Measurements from ENCODE around the gene MED13L. TPM values are rescaled to one million over a fixed set of nuclear protein-coding genes. Genes with fewer than 3 reads are reported as not detected.

MED13L gene
- total RNA-seq, 1 experiment from 2014 or later, result 80.5 TPM

GRCh38 chr12:115956236-115956635 is 321.3 kb downstream of the MED13L start (continued):
- TF ChIP-seq ZBTB43 (CRISPR knock-in tag; IDR thresholded peaks at IDR 0.05) (no peak), NR1H2 (CRISPR knock-in tag; IDR thresholded peaks at IDR 0.05) (no peak)

DNA sequence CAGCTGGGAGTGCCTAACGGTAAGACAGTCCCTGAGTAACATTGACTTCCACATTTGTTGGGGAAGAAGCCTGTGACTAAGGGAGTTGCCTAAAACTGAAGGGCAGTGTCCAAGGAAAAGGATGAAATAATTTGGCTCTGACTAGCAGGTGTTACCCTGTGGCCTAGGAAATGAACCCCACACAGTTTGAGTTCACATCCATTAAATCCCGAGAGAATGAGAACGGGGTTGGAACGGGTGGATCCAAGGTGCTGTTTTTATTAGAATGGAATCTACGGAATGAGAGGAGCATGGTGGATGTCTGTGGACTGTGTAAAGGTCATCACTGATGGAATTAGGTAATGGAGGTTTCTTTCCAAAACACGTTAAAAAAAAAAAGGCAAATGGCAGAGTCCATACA is 324.0 kb downstream of the MED13L start:
- ATAC-seq, result no peak
- Mint-ChIP-seq H3K27ac (no peak overlapping the region), H3K36me3 (no peaks in the 10 kb centered on the region; the same call in 1 of the 2 replicates), H3K27me3 (ENCODE audit: low read depth) (peaks cover 7% of the 10 kb centered on the region), H3K9me3 (no peaks in the 10 kb centered on the region), H3K4me1 (peaks cover 27% of the 10 kb centered on the region), H3K4me3 (no peak overlapping the region)
- ChIA-PET CTCF (interaction anchor here (0.5 to 0.8 kb wide), 2 partner anchors 11 to 750 kb away, joined by 3 to 4 read pairs; no protein-coding TSS in a partner anchor), POLR2A (no interaction called here)
- TF ChIP-seq, protein P1, sequence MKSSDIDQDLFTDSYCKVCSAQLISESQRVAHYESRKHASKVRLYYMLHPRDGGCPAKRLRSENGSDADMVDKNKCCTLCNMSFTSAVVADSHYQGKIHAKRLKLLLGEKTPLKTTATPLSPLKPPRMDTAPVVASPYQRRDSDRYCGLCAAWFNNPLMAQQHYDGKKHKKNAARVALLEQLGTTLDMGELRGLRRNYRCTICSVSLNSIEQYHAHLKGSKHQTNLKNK (CRISPR knock-in tag; IDR thresholded peaks at IDR 0.05), result no peak
- DNase-seq (ENCODE audit: low spot score), result no peak

DNA sequence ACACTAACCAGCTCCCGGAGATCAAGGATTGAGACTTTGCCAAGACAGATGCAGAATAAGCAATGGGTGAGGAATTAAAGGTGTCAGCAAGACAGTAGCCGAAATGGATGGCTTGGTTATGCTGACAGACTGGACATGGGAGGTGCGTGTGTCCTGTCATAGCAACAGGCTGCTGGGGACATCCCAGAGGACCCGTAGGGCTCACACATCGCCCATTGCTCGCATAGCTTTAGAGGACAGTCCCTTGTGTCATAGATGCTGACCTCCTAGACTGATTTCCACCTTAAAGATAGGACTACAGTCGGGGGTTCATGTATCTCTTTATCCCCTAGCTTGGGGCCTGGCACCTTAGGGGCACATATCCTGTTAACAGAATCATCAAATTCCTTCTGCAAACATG is 324.5 kb downstream of the MED13L start:
- Mint-ChIP-seq H3K9me3 (no peaks in the 10 kb centered on the region), H3K27ac (no peak overlapping the region), H3K4me1 (peaks cover 31% of the 10 kb centered on the region), H3K27me3 (ENCODE audit: low read depth) (peaks cover 7% of the 10 kb centered on the region), H3K4me3 (no peak overlapping the region), H3K36me3 (no peaks in the 10 kb centered on the region; the same call in 1 of the 2 replicates)
- TF ChIP-seq NR2C2 (CRISPR knock-in tag; IDR thresholded peaks at IDR 0.05) (no peak), ATF1 (CRISPR knock-in tag; IDR thresholded peaks at IDR 0.05) (no peak), SOX15 (CRISPR knock-in tag; IDR thresholded peaks at IDR 0.05) (no peak)
- TF ChIP-seq, protein P2, sequence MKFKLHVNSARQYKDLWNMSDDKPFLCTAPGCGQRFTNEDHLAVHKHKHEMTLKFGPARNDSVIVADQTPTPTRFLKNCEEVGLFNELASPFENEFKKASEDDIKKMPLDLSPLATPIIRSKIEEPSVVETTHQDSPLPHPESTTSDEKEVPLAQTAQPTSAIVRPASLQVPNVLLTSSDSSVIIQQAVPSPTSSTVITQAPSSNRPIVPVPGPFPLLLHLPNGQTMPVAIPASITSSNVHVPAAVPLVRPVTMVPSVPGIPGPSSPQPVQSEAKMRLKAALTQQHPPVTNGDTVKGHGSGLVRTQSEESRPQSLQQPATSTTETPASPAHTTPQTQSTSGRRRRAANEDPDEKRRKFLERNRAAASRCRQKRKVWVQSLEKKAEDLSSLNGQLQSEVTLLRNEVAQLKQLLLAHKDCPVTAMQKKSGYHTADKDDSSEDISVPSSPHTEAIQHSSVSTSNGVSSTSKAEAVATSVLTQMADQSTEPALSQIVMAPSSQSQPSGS (CRISPR knock-in tag; IDR thresholded peaks at IDR 0.05; ENCODE audit: borderline replicate concordance, low read depth), result no peak
- POLR2A ChIA-PET, result no interaction called here
- ATAC-seq (no peak), DNase-seq (ENCODE audit: low spot score) (no peak)
- CTCF ChIA-PET, result interaction anchor here (0.5 to 1.8 kb wide), 6 partner anchors 11 to 750 kb away, joined by 3 to 7 read pairs (median 4); no protein-coding TSS in a partner anchor

GRCh38 chr12:115950959-115951358 is 326.5 kb downstream of the MED13L start:
- TF ChIP-seq RELA (CRISPR knock-in tag; IDR thresholded peaks at IDR 0.05; ENCODE audit: borderline replicate concordance), result no peak
- no peak for TF ChIP-seq ZNF317 (CRISPR knock-in tag; IDR thresholded peaks at IDR 0.05; ENCODE audit: borderline replicate concordance, low read depth)
- no peak for DNase-seq (ENCODE audit: low spot score)
- ChIA-PET POLR2A (no interaction called here), CTCF (interaction anchor here (0.6 to 1.6 kb wide), 3 partner anchors 16 to 758 kb away, joined by 4 to 6 read pairs (median 5); no protein-coding TSS in a partner anchor)
- Mint-ChIP-seq H3K36me3 (no peaks in the 10 kb centered on the region; the same call in 1 of the 2 replicates), H3K4me1 (peaks cover 28% of the 10 kb centered on the region), H3K4me3 (no peak overlapping the region), H3K27ac (no peak overlapping the region), H3K9me3 (no peaks in the 10 kb centered on the region), H3K27me3 (ENCODE audit: low read depth) (peaks cover 7% of the 10 kb centered on the region)
- no peak for ATAC-seq

DNA sequence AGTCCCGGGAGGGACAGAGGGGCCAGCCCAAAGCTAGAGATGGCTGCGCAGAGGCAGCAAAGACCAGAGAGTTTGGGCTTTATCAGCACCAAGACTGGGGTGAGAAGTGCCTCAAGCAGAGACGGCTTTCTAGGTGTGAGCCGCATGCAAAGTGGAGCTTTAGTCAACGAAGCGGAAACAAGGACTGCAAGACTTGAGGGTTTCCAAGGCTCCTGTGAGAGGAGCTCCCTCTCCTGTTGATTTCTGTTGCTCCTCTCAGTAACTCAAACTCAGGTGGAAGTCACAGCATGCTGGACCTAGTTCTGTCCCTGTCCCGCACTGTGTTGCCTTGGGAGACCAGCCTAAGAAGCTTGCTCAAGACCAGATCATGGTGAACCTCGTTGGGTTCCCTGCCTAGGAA is 327.8 kb downstream of the MED13L start:
- Mint-ChIP-seq H3K27me3 (ENCODE audit: low read depth) (peaks cover 7% of the 10 kb centered on the region), H3K9me3 (no peaks in the 10 kb centered on the region), H3K27ac (no peak overlapping the region; the same call in 1 of the 2 replicates), H3K4me3 (no peak overlapping the region), H3K36me3 (no peaks in the 10 kb centered on the region; the same call in 1 of the 2 replicates), H3K4me1 (peaks cover 28% of the 10 kb centered on the region)
- POLR2A ChIA-PET, result no interaction called here
- CTCF ChIA-PET, result interaction anchor here (1.2 kb wide), 1 partner anchor 738 kb away, joined by 3 read pairs; no protein-coding TSS in a partner anchor
- no peak for ATAC-seq
- no peak for DNase-seq (ENCODE audit: low spot score)
- TF ChIP-seq CREB1 (CRISPR knock-in tag; IDR thresholded peaks at IDR 0.05), result no peak
- no peak for TF ChIP-seq ATF1 (CRISPR knock-in tag; IDR thresholded peaks at IDR 0.05)

- Mint-ChIP-seq H3K4me3 (no peak overlapping the region), H3K4me1 (peaks cover 18% of the 10 kb centered on the region), H3K27me3 (ENCODE audit: low read depth) (peaks cover 7% of the 10 kb centered on the region), H3K9me3 (no peaks in the 10 kb centered on the region), H3K36me3 (no peaks in the 10 kb centered on the region; the same call in 1 of the 2 replicates), H3K27ac (no peak overlapping the region)
- ATAC-seq (no peak), DNase-seq (ENCODE audit: low spot score) (no peak)
- CTCF ChIA-PET, result interaction anchor here (0.6 to 2.4 kb wide), 26 partner anchors 8 to 761 kb away, joined by 3 to 19 read pairs (median 5); no protein-coding TSS in a partner anchor
- POLR2A ChIA-PET, result no interaction called here
- TF ChIP-seq, protein P3, sequence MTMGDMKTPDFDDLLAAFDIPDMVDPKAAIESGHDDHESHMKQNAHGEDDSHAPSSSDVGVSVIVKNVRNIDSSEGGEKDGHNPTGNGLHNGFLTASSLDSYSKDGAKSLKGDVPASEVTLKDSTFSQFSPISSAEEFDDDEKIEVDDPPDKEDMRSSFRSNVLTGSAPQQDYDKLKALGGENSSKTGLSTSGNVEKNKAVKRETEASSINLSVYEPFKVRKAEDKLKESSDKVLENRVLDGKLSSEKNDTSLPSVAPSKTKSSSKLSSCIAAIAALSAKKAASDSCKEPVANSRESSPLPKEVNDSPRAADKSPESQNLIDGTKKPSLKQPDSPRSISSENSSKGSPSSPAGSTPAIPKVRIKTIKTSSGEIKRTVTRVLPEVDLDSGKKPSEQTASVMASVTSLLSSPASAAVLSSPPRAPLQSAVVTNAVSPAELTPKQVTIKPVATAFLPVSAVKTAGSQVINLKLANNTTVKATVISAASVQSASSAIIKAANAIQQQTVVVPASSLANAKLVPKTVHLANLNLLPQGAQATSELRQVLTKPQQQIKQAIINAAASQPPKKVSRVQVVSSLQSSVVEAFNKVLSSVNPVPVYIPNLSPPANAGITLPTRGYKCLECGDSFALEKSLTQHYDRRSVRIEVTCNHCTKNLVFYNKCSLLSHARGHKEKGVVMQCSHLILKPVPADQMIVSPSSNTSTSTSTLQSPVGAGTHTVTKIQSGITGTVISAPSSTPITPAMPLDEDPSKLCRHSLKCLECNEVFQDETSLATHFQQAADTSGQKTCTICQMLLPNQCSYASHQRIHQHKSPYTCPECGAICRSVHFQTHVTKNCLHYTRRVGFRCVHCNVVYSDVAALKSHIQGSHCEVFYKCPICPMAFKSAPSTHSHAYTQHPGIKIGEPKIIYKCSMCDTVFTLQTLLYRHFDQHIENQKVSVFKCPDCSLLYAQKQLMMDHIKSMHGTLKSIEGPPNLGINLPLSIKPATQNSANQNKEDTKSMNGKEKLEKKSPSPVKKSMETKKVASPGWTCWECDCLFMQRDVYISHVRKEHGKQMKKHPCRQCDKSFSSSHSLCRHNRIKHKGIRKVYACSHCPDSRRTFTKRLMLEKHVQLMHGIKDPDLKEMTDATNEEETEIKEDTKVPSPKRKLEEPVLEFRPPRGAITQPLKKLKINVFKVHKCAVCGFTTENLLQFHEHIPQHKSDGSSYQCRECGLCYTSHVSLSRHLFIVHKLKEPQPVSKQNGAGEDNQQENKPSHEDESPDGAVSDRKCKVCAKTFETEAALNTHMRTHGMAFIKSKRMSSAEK (CRISPR knock-in tag; IDR thresholded peaks at IDR 0.05; ENCODE audit: borderline replicate concordance), result no peak
- TF ChIP-seq EMX1 (CRISPR knock-in tag; IDR thresholded peaks at IDR 0.05), result no peak
- no peak for TF ChIP-seq GTF2I (CRISPR knock-in tag; conservative IDR thresholded peaks at IDR 0.05)
- TF ChIP-seq MLX (CRISPR knock-in tag; IDR thresholded peaks at IDR 0.05), result no peak
- TF ChIP-seq JAZF1 (CRISPR knock-in tag; IDR thresholded peaks at IDR 0.05), result no peak
- TF ChIP-seq HMGA2 (CRISPR knock-in tag; IDR thresholded peaks at IDR 0.05), result no peak
- no peak for TF ChIP-seq NR2C2 (CRISPR knock-in tag; IDR thresholded peaks at IDR 0.05)
These were observed 329.8 kb downstream of the MED13L start for GRCh38 chr12:115947696-115948062.

Data from WTC11 (cell line).